SK-N-SH (cell line): ENCODE data around the gene AFF3. TPM values are rescaled to one million over a fixed set of nuclear protein-coding genes. Genes with fewer than 3 reads are reported as not detected.

Experiments
- CTCF ChIA-PET: fragments of 300-600, 350-600 bp; formaldehyde crosslinking; extraction: SDS; loops from one replicate; lab custom pipeline; 2021; lab: Yijun Ruan, JAX
- POLR2A ChIA-PET: fragments of 350-600 bp; sonication (Branson Sonifier 250); formaldehyde crosslinking; extraction: SDS; loops from one replicate; lab custom pipeline; 2020; ENCODE audit warnings: antibody characterized with exemption, inconsistent platforms; lab: Yijun Ruan, JAX
- DNase-seq: peaks from one replicate; pipeline ENCODE4 v3.0.0; 2012
- H2AFZ ChIP-seq: fragments of 200-600 bp; sonication (generic); 2 replicates; pipeline ENCODE4 v1.8.1; 2016; ENCODE audit warnings: antibody characterized with exemption, mild to moderate bottlenecking, low read depth
- H3F3A ChIP-seq: fragments of 200-600 bp; sonication (generic); replicated peaks from 2 replicates; pipeline ENCODE3; 2016; ENCODE audit warnings: antibody characterized with exemption, mild to moderate bottlenecking; ENCODE audit not compliant: insufficient read depth
- H3K27ac ChIP-seq, 2 experiments: fragments of 200-500 bp in 1 of 2; fragments of 200-600 bp in 1 of 2; sonication (Bioruptor generic) in 1 of 2; sonication (generic), shearing (Covaris generic) in 1 of 2; 2 replicates each; pipeline versions ENCODE4 v1.5.1 to v1.6.1; 2014 to 2016; ENCODE audit warnings: low read depth in 2 of 2, inconsistent platforms in 1 of 2, low read length in 1 of 2, mild to moderate bottlenecking in 1 of 2, mixed read lengths in 1 of 2
- H3K27me3 ChIP-seq: fragments of 200-600 bp; sonication (generic), shearing (Covaris generic); 2 replicates; pipeline ENCODE4 v1.6.1; 2016; ENCODE audit warnings: mixed run types; ENCODE audit not compliant: insufficient read depth
- H3K36me3 ChIP-seq, 2 experiments: fragments of 200-500 bp in 1 of 2; fragments of 200-600 bp in 1 of 2; sonication (Bioruptor generic) in 1 of 2; sonication (generic) in 1 of 2; replicated peaks in 1 of 2; 2 replicates each; pipeline versions ENCODE3 to v1.5.1; 2014 to 2016; ENCODE audit warnings: low read length in 1 of 2, mild to moderate bottlenecking in 1 of 2; ENCODE audit not compliant: insufficient read depth in 2 of 2, control insufficient read depth in 1 of 2
- H3K4me1 ChIP-seq, 2 experiments: fragments of 200-500 bp in 1 of 2; fragments of 200-600 bp in 1 of 2; sonication (Bioruptor generic) in 1 of 2; sonication (generic), shearing (Covaris generic) in 1 of 2; 2 replicates each; pipeline versions ENCODE4 v1.5.1 to v1.6.1; 2014 to 2016; ENCODE audit warnings: low read depth in 1 of 2, low read length in 1 of 2, mixed run types in 1 of 2; ENCODE audit not compliant: insufficient read depth in 2 of 2, control insufficient read depth in 1 of 2
- H3K4me2 ChIP-seq: fragments of 200-600 bp; sonication (generic), shearing (Covaris generic); 2 replicates; pipeline ENCODE4 v1.6.1; 2017; ENCODE audit warnings: mixed run types
- H3K4me3 ChIP-seq, 2 experiments: fragments of 200-500 bp in 1 of 2; fragments of 200-600 bp in 1 of 2; sonication (Bioruptor generic) in 1 of 2; sonication (generic), shearing (Covaris generic) in 1 of 2; 2 replicates each; pipeline versions ENCODE4 v1.5.1 to v1.8.1; 2014 to 2016; ENCODE audit warnings: low read depth in 2 of 2, inconsistent platforms in 1 of 2, low read length in 1 of 2, mild to moderate bottlenecking in 1 of 2, mixed read lengths in 1 of 2, moderate library complexity in 1 of 2
- H3K79me2 ChIP-seq: fragments of 200-600 bp; sonication (generic); 2 replicates; pipeline ENCODE4 v1.8.1; 2017; ENCODE audit warnings: mild to moderate bottlenecking; ENCODE audit not compliant: insufficient read depth
- H3K9ac ChIP-seq: fragments of 200-600 bp; sonication (generic); 2 replicates; pipeline ENCODE4 v1.6.1; 2017; ENCODE audit warnings: mixed run types
- H3K9me2 ChIP-seq: fragments of 200-600 bp; sonication (generic); 2 replicates; pipeline ENCODE4 v1.6.1; 2017; ENCODE audit warnings: mixed run types
- H3K9me3 ChIP-seq: fragments of 200-600 bp; sonication (generic); 2 replicates; pipeline ENCODE4 v1.6.1; 2017; ENCODE audit warnings: mixed run types, mild to moderate bottlenecking, moderate library complexity
- H4K20me1 ChIP-seq: fragments of 200-600 bp; sonication (generic); 2 replicates; pipeline ENCODE4 v1.6.1; 2017; ENCODE audit warnings: mild to moderate bottlenecking, mixed run types; ENCODE audit not compliant: insufficient read depth
- CHD2 ChIP-seq: fragments of 150-350 bp; IDR thresholded peaks from 2 replicates; pipeline ENCODE4 v1.6.1; 2018; ENCODE audit warnings: low read length; ENCODE audit not compliant: partially characterized antibody
- FOSL2 ChIP-seq: IDR thresholded peaks from 2 replicates; pipeline ENCODE4 v1.4.0; 2012; ENCODE audit warnings: low read depth, mild to moderate bottlenecking, moderate library complexity, borderline replicate concordance
- GATA2 ChIP-seq: sonication (generic); formaldehyde crosslinking; IDR thresholded peaks from 2 replicates; pipeline ENCODE4 v1.5.0; 2020; ENCODE audit warnings: mild to moderate bottlenecking, missing genetic modification reagents
- JUND ChIP-seq: IDR thresholded peaks from 2 replicates; pipeline ENCODE4 v1.4.0; 2012
- MXI1 ChIP-seq: IDR thresholded peaks from 2 replicates; pipeline ENCODE4 v1.6.1; 2012; ENCODE audit warnings: mild to moderate bottlenecking, low read depth, low read length, improper control_type of control experiment
- NRF1 ChIP-seq: IDR thresholded peaks from 2 replicates; pipeline ENCODE4 v1.6.1; 2012; ENCODE audit warnings: low read depth, mild to moderate bottlenecking, low read length
- RAD21 ChIP-seq: IDR thresholded peaks from 2 replicates; pipeline ENCODE4 v1.6.1; 2012; ENCODE audit warnings: mild to moderate bottlenecking, low read length
- RCOR1 ChIP-seq: fragments of 150-350 bp; IDR thresholded peaks from 2 replicates; pipeline ENCODE4 v1.6.1; 2017; ENCODE audit warnings: antibody characterized with exemption, low read length
- SIN3A ChIP-seq: IDR thresholded peaks from 2 replicates; pipeline ENCODE4 v1.6.1; 2012; ENCODE audit warnings: low read depth, mild to moderate bottlenecking, low read length, moderate library complexity, borderline replicate concordance
- TAF1 ChIP-seq: IDR thresholded peaks from 2 replicates; pipeline ENCODE4 v1.6.1; 2012; ENCODE audit warnings: low read depth, mild to moderate bottlenecking, low read length, moderate library complexity, borderline replicate concordance
- TCF12 ChIP-seq: IDR thresholded peaks from 2 replicates; pipeline ENCODE4 v1.4.0; 2012
- YY1 ChIP-seq: IDR thresholded peaks from 2 replicates; pipeline ENCODE4 v1.4.0; 2012; ENCODE audit warnings: low read depth, mild to moderate bottlenecking
- WGBS: methylation state at CpG from one replicate; pipeline ENCODE4 v1.1.6; 2017; ENCODE audit warnings: low lambda C conversion rate; 5-methylcytosine and 5-hydroxymethylcytosine counted together
- polyA plus RNA-seq, 3 experiments: library from polyadenylated mRNA; depleted of rRNA; stranded (reverse); fragments of >200 nt; gene quantifications; 2 replicates each; pipeline ENCODE4 v1.2.3, GENCODE V29; 2012
- TF ChIP-seq, protein P1 (sequence below): fragments of 150-350 bp; IDR thresholded peaks from 2 replicates; pipeline ENCODE4 v1.6.1; 2016; ENCODE audit warnings: mild to moderate bottlenecking, low read depth, low read length
- TF ChIP-seq, protein P2 (sequence below): fragments of 200-600 bp; sonication (generic); IDR thresholded peaks from 2 replicates; pipeline ENCODE4 v1.6.1; 2017; ENCODE audit warnings: antibody characterized with exemption, mild to moderate bottlenecking, moderate library complexity
- TF ChIP-seq, protein P3 (sequence below): IDR thresholded peaks from 2 replicates; pipeline ENCODE4 v1.4.0; 2012; ENCODE audit warnings: low read depth, borderline replicate concordance
- TF ChIP-seq, protein P4 (sequence below): IDR thresholded peaks from 2 replicates; pipeline ENCODE4 v1.4.0; 2012; ENCODE audit warnings: low read depth, borderline replicate concordance

The AFF3 gene
- polyA plus RNA-seq, 1 of the 3 experiments (the other 2 are of a cell fraction): 0.36 TPM

DNA sequence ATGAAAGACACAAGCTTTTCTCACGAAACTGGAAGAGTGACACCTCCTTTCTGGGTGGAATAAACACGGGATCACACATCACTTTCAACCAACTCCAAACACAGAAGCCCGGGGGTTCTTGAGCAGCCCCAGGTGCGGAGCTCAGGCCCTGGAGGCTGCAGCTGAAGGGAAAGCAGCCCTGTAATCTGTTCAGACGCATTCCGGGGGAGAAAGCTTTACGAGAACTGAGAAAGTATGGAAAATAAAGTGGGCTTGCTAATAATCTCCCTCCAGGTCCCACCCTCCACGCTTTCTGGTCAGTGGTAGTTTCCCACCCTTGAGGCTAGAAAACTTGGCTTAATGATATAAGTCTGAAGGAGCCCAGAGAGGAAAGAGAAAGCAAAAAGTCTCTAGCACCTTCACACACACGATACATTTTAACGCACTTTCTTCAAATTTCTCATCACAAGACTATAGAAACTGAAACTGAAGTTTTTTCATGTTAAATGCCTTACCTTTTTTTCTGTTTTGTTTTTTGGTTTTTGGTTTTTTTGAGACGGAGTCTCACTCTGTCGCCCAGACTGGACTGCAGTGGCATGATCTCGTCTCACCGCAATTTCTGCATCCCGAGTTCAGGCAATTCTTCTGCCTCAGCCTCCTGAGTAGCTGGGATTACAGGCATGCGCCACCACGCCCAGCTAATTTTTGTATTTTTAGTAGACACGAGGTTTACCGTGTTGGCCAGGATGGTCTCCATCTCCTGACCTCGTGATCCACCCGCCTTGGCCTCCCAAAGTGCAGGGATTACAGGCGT lies 141.3 kb downstream of the AFF3 start:
- Histone ChIP-seq H4K20me1 (no peaks in the 10 kb centered on the region), H3K9me2 (no peaks in the 10 kb centered on the region), H3K27ac (no peak overlapping the region), H3K4me1 (no peaks in the 10 kb centered on the region; a peak in 1 of 4 replicates), H3K36me3 (no peaks in the 10 kb centered on the region), H3K4me3 (no peak overlapping the region), H3K4me2 (no peak overlapping the region), H2AFZ (no peak overlapping the region), H3K9ac (no peak overlapping the region), H3K79me2 (no peaks in the 10 kb centered on the region), H3K27me3 (no peaks in the 10 kb centered on the region), H3F3A (no peaks in the 10 kb centered on the region), H3K9me3 (no peaks in the 10 kb centered on the region)
- POLR2A ChIA-PET: no interaction called here
- no peak for DNase-seq
- 75% methylated on average over 22 of the region's 22 CpGs for WGBS
- CTCF ChIA-PET: interaction anchor here (1.5 kb wide), 1 partner anchor 9 kb away, joined by 4 read pairs; no protein-coding TSS in a partner anchor
- TF ChIP-seq, protein P1, sequence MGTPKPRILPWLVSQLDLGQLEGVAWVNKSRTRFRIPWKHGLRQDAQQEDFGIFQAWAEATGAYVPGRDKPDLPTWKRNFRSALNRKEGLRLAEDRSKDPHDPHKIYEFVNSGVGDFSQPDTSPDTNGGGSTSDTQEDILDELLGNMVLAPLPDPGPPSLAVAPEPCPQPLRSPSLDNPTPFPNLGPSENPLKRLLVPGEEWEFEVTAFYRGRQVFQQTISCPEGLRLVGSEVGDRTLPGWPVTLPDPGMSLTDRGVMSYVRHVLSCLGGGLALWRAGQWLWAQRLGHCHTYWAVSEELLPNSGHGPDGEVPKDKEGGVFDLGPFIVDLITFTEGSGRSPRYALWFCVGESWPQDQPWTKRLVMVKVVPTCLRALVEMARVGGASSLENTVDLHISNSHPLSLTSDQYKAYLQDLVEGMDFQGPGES: no peak
- no peak for TF ChIP-seq MXI1
- TF ChIP-seq JUND: no peak
- TF ChIP-seq YY1: no peak
- TF ChIP-seq RAD21: no peak
- no peak for TF ChIP-seq TCF12
- TF ChIP-seq GATA2: no peak
- TF ChIP-seq, protein P2, sequence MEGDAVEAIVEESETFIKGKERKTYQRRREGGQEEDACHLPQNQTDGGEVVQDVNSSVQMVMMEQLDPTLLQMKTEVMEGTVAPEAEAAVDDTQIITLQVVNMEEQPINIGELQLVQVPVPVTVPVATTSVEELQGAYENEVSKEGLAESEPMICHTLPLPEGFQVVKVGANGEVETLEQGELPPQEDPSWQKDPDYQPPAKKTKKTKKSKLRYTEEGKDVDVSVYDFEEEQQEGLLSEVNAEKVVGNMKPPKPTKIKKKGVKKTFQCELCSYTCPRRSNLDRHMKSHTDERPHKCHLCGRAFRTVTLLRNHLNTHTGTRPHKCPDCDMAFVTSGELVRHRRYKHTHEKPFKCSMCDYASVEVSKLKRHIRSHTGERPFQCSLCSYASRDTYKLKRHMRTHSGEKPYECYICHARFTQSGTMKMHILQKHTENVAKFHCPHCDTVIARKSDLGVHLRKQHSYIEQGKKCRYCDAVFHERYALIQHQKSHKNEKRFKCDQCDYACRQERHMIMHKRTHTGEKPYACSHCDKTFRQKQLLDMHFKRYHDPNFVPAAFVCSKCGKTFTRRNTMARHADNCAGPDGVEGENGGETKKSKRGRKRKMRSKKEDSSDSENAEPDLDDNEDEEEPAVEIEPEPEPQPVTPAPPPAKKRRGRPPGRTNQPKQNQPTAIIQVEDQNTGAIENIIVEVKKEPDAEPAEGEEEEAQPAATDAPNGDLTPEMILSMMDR: no peak
- no peak for TF ChIP-seq CHD2
- no peak for TF ChIP-seq FOSL2
- TF ChIP-seq, protein P3, sequence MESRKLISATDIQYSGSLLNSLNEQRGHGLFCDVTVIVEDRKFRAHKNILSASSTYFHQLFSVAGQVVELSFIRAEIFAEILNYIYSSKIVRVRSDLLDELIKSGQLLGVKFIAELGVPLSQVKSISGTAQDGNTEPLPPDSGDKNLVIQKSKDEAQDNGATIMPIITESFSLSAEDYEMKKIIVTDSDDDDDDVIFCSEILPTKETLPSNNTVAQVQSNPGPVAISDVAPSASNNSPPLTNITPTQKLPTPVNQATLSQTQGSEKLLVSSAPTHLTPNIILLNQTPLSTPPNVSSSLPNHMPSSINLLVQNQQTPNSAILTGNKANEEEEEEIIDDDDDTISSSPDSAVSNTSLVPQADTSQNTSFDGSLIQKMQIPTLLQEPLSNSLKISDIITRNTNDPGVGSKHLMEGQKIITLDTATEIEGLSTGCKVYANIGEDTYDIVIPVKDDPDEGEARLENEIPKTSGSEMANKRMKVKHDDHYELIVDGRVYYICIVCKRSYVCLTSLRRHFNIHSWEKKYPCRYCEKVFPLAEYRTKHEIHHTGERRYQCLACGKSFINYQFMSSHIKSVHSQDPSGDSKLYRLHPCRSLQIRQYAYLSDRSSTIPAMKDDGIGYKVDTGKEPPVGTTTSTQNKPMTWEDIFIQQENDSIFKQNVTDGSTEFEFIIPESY: no peak
- TF ChIP-seq TAF1: no peak
- TF ChIP-seq, protein P4, sequence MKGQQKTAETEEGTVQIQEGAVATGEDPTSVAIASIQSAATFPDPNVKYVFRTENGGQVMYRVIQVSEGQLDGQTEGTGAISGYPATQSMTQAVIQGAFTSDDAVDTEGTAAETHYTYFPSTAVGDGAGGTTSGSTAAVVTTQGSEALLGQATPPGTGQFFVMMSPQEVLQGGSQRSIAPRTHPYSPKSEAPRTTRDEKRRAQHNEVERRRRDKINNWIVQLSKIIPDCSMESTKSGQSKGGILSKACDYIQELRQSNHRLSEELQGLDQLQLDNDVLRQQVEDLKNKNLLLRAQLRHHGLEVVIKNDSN: no peak
- TF ChIP-seq NRF1: no peak
- TF ChIP-seq RCOR1: no peak
- no peak for TF ChIP-seq SIN3A
